K562 (cell line): Measurements from ENCODE around the gene MARS1. TPM values are rescaled to one million over a fixed set of nuclear protein-coding genes. Genes with fewer than 3 reads are reported as not detected.

Experiments
- AFF1 ChIP-seq, 2 experiments: fragments of 450-650 bp; IDR thresholded peaks; 2 replicates each; pipeline ENCODE4 v1.6.1; 2018; ENCODE audit warnings: mild to moderate bottlenecking in 2 of 2, low read depth in 1 of 2; ENCODE audit not compliant: partially characterized antibody in 2 of 2
- ATF7 ChIP-seq: fragments of 450-650 bp; IDR thresholded peaks from 2 replicates; pipeline ENCODE4 v1.7.1; 2014; ENCODE audit warnings: mild to moderate bottlenecking, moderate library complexity
- BRD9 ChIP-seq: fragments of 450-650 bp; IDR thresholded peaks from 2 replicates; pipeline ENCODE4 v1.6.1; 2018; ENCODE audit warnings: low read depth; ENCODE audit not compliant: partially characterized antibody
- CBX8 ChIP-seq: fragments of 200-600 bp; sonication (generic); IDR thresholded peaks from 2 replicates; pipeline ENCODE4 v1.6.1; 2012; ENCODE audit warnings: borderline replicate concordance, mixed run types, low read depth, mild to moderate bottlenecking, moderate library complexity, mixed read lengths, low read length, control low read depth, inconsistent platforms; ENCODE audit not compliant: poor library complexity, severe bottlenecking; ENCODE audit errors: extremely low read depth
- GTF2B ChIP-seq: IDR thresholded peaks from 2 replicates; pipeline ENCODE4 v1.6.1; 2011; ENCODE audit not compliant: insufficient read length; ENCODE audit errors: extremely low read depth
- HES1 ChIP-seq: fragments of 450-650 bp; IDR thresholded peaks from 2 replicates; pipeline ENCODE4 v1.6.1; 2016; ENCODE audit warnings: low read depth, mild to moderate bottlenecking, moderate library complexity
- HOXB6 ChIP-seq: fragments of 250-450 bp; sonication (Bioruptor Pico); IDR thresholded peaks from 2 replicates; pipeline ENCODE4 v1.5.1; 2022; ENCODE audit warnings: mild to moderate bottlenecking, borderline replicate concordance
- JUND ChIP-seq, 2 experiments: IDR thresholded peaks; 2 replicates in 1 of 2; 3 replicates in 1 of 2; pipeline ENCODE4 v1.6.1; 2011; ENCODE audit warnings: borderline replicate concordance in 2 of 2, low read depth in 2 of 2, low read length in 2 of 2, improper control_type of control experiment in 1 of 2, missing biosample characterization in 1 of 2, missing genetic modification characterization in 1 of 2, missing genetic modification reagents in 1 of 2
- KAT2B ChIP-seq: IDR thresholded peaks from one replicate; pipeline ENCODE4 v1.6.1; 2012; ENCODE audit warnings: low read depth, mild to moderate bottlenecking, control low read depth, inconsistent platforms, low read length, moderate library complexity
- MAZ ChIP-seq, 2 experiments: fragments of 450-650 bp in 1 of 2; sonication (generic) in 1 of 2; formaldehyde crosslinking; IDR thresholded peaks in 1 of 2; conservative IDR thresholded peaks in 1 of 2; 2 replicates each; pipeline versions ENCODE4 v1.4.0 to v1.5.0; 2020; ENCODE audit warnings: mild to moderate bottlenecking in 1 of 2, missing genetic modification reagents in 1 of 2
- PKNOX1 ChIP-seq: fragments of 450-650 bp; IDR thresholded peaks from 2 replicates; pipeline ENCODE4 v1.6.1; 2016
- PTTG1 ChIP-seq: fragments of 450-650 bp; IDR thresholded peaks from 2 replicates; pipeline ENCODE4 v1.6.1; 2016; ENCODE audit warnings: low read depth, mild to moderate bottlenecking, missing genetic modification characterization, missing compliant biosample characterization
- PURB ChIP-seq: sonication (generic); formaldehyde crosslinking; IDR thresholded peaks from 2 replicates; pipeline ENCODE4 v1.9.0; 2021; ENCODE audit warnings: low read depth, mild to moderate bottlenecking, missing genetic modification reagents
- RBM25 ChIP-seq: fragments of 200-400 bp; formaldehyde crosslinking; IDR thresholded peaks from 2 replicates; pipeline ENCODE4 v1.6.1; 2018; ENCODE audit warnings: low read length, low read depth, moderate library complexity; ENCODE audit not compliant: severe bottlenecking
- SP1 ChIP-seq: sonication (generic); formaldehyde crosslinking; IDR thresholded peaks from 2 replicates; pipeline ENCODE4 v1.8.1; 2022; ENCODE audit warnings: mild to moderate bottlenecking, missing genetic modification reagents
- UBTF ChIP-seq, 2 experiments: IDR thresholded peaks; 2 replicates each; pipeline ENCODE4 v1.6.1; 2012; ENCODE audit warnings: improper control_type of control experiment in 2 of 2, low read depth in 2 of 2, low read length in 2 of 2, borderline replicate concordance in 1 of 2
- polyA plus RNA-seq, 8 experiments: library from polyadenylated mRNA; depleted of rRNA in 4 of 8; stranded (reverse) in 5 of 8; unstranded in 3 of 8; fragments of >200 nt; fragmentation: Nextera tagmentation in 2 of 8; fragmentation: Illumina TruSeq in 1 of 8; extraction: Ambion mirVana in 2 of 8; extraction: Trizol in 1 of 8; gene quantifications; 2 replicates each; pipeline versions ENCODE4 v1.2.1 to v1.2.3, GENCODE V29; 2011 to 2014; ENCODE audit warnings: inconsistent platforms in 1 of 8, missing spikeins in 1 of 8
- total RNA-seq, 7 experiments: library from RNA; depleted of rRNA in 6 of 7; stranded (reverse); fragments of >200 nt in 6 of 7; fragmentation: Illumina TruSeq in 2 of 7; extraction: Trizol in 2 of 7; gene quantifications; 2 replicates each; pipeline versions ENCODE4 v1.2.1 to v1.2.3, GENCODE V29; 2011 to 2021; ENCODE audit warnings: low replicate concordance in 1 of 7

Gene MARS1
- total and polyA plus RNA-seq, 9 of the 15 experiments (the other 6 are each of a cell fraction or from before 2014, with no cell fraction given) = 117 to 382 (median 220) TPM

- TF ChIP-seq AFF1 (IDR thresholded peaks at IDR 0.05; ENCODE audit: low read depth in 1 of 2, partially characterized antibody in 2 of 2) = peak in 1 of 2 experiments; percentile 23
- peak; percentile 42; the same call in 1 of the 2 replicates for TF ChIP-seq ATF7
- no peak for TF ChIP-seq SP1 (CRISPR knock-in tag)
- no peak for TF ChIP-seq PURB
- no peak for TF ChIP-seq PTTG1
- peak in 1 of 2 experiments; percentile 44; a peak in 3 of 4 replicates for TF ChIP-seq MAZ (CRISPR knock-in tag; conservative IDR thresholded peaks at IDR 0.05 in 1 of 2, IDR thresholded peaks at IDR 0.05 in 1 of 2)
- TF ChIP-seq HOXB6 (CRISPR knock-in tag) = no peak
- TF ChIP-seq GTF2B = no peak
- no peak for TF ChIP-seq KAT2B
- TF ChIP-seq HES1 = no peak
- TF ChIP-seq UBTF (IDR thresholded peaks at IDR 0.05; ENCODE audit: borderline replicate concordance in 1 of 2, low read depth in 2 of 2, low read length in 2 of 2) = peak in 1 of 2 experiments; percentile 58; a peak in 1 of 4 replicates
- TF ChIP-seq CBX8 = no peak
- TF ChIP-seq BRD9 = peak; percentile 92
- TF ChIP-seq RBM25 = no peak
- TF ChIP-seq PKNOX1 = no peak
- peak; percentile 42; the same call in 1 of the 2 replicates for TF ChIP-seq JUND (IDR thresholded peaks at IDR 0.05; ENCODE audit: borderline replicate concordance, low read depth, low read length)
- peak; percentile 22; the same call in 1 of the 3 replicates for TF ChIP-seq JUND (tag; IDR thresholded peaks at IDR 0.05; ENCODE audit: borderline replicate concordance, low read depth, low read length)
Measured at GRCh38 chr12:57456145-57456700, 31.6 kb upstream of the MARS1 start (continued).
